GM12892 (cell line): Measurements from ENCODE around the gene ZNF280A.

Source experiments
- DNase-seq: peaks from one replicate; pipeline ENCODE4 v3.0.0; 2011; ENCODE audit not compliant: insufficient read length
- FAIRE-seq: peaks from 2 replicates; lab custom pipeline; 2011; peaks lifted over from hg19 to GRCh38; lab: Jason Lieb, UNC
- POLR2A ChIP-seq: IDR thresholded peaks from 2 replicates; pipeline ENCODE4 v1.6.1; 2011; ENCODE audit warnings: low read depth, low read length, control low read depth
- POLR2AphosphoS5 ChIP-seq: IDR thresholded peaks from 2 replicates; pipeline ENCODE4 v1.6.1; 2011; ENCODE audit warnings: low read depth, low read length, control low read depth
- TAF1 ChIP-seq: IDR thresholded peaks from 2 replicates; pipeline ENCODE4 v1.6.1; 2011; ENCODE audit warnings: low read depth, mild to moderate bottlenecking, control low read depth, low read length, borderline replicate concordance

Gene ZNF280A

DNA sequence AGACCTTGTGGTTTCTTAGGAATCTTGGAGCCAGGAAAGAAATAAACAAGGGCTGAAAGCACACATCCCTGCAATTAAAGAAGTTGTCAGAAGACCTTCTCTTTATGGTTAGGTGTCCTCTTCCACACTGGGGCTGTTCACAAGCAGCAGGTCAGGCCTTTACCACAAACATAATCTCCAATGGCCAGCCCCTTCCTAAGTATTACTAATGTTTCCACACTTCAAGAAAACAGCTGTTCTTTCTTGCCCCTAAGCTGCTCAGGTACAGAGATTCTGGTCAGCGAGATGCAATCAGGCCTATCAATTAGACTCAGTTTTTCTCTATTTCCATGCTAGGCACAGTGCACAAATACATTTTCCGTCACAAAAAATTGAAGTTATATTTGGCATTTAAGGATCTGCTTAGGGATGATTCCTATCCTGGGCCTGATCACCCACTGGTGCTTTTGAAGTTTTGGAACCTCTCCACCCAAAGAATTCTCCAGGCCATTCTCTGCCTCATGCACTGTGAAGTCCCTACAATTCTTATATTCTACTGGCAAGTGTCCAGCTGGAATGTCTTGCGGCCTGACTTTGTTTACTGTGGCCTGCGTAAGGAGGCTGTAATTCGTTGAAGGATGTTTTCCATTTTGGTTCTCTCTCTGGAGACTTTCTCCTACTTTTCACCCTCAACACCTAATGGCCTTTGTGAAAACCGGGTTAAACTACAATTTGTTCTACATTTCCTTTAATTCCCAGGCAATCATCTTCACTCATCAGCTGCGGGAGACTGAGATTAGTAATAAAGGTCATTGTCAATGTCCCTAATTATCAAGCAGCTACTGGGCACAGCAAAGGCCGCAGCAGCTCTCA is 33.9 kb upstream of the ZNF280A start:
- FAIRE-seq: no peak
- no peak for TF ChIP-seq POLR2AphosphoS5
- no peak for TF ChIP-seq POLR2A
- no peak for TF ChIP-seq TAF1
- DNase-seq: no peak

DNA sequence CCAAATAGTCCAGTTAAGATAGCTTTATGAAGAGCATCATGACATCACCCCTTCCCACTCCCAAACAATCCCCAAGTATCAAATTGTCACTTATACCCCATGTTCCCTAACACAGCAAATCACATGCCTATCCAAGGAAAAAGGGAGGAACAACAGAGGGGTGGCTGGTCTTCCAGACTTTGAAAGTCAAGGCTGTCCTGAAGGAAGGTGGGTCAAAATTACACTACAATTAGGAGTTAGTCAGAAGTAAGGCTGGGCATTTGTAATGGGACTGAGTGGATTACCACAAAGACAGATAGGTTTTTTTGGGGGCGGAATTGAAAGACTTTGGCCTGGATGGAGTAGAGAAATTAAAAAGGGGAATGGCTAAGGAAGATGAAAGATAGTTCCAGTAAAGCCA is 33.1 kb upstream of the ZNF280A start:
- DNase-seq: no peak
- TF ChIP-seq TAF1 (no peak), POLR2AphosphoS5 (no peak), POLR2A (no peak)
- no peak for FAIRE-seq

DNA sequence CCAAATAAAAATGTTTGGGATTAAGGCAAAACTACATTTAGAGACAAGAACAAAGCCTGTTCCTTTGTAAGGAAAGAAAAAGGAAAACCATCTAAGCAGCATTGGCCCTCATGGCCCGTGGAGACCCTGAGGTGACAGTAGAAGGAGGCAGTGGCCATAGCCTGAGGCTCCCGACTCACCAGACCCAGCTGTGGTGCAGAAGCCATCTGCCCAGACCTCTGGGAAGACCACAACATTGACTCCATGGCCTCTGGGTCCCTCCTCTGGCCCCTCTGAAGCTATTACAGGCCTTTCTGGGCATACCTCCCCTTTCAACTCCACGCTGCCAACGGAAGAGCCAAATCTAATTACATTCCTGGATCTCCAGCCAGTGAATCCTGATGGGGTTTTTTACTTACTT is 32.6 kb upstream of the ZNF280A start:
- TF ChIP-seq POLR2AphosphoS5: no peak
- TF ChIP-seq POLR2A: no peak
- TF ChIP-seq TAF1: no peak
- FAIRE-seq (no peak), DNase-seq (no peak)

DNA sequence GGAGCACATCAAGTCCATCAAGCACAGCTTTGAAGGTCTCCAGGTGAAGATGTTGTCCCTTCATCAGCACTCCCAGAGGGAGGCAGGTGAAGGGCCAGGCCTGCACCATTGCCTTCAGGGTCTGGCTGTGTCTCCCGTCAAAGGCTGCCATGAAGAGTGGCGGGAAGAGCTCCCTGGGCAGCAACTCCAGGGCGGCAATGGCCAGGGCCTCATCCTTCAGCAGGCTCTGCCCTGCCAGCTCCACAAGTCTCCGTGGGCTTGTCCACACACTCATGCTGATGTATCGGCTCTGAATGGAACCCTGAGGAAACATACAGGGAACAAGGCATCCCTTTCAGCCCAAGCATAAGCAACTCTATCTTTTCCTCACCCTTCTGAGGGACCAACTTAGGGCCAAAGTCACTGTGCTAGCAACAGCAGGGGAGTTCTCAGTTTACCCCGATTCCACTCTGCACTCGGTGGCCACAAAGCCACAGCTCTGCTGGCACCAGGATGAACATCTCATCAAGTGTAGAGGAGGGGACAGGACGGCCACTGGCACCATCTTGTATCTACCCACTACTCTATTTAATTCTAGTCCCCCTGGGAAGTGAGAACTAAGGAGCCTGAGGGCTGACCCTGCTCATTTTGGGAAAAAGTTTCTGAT is 30.8 kb upstream of the ZNF280A start:
- TF ChIP-seq POLR2A: no peak
- TF ChIP-seq POLR2AphosphoS5: no peak
- TF ChIP-seq TAF1: no peak
- no peak for FAIRE-seq

DNA sequence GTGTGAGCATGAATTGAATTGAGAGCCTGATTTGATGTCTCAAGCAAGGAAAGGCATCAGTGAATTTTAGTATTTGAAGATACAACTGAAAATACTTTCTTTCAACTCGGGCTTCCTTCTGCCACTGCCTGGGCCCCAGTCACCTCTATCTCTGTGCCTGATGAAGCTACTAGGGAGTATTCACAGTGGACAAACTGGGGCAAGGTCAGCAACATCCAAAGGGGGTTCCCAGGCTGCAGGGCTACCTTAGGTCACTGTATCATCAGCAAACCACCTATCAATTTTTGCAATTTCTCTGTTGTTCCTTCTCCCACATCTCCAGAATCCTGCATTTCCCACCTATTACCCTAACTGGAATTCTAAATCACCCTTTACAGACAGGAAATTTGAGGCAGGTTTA is 28.8 kb upstream of the ZNF280A start:
- no peak for TF ChIP-seq POLR2A
- no peak for TF ChIP-seq POLR2AphosphoS5
- no peak for TF ChIP-seq TAF1
- FAIRE-seq: no peak
- no peak for DNase-seq

More for the DNA sequence above, 30.8 kb upstream of the ZNF280A start:
- DNase-seq: no peak

DNA sequence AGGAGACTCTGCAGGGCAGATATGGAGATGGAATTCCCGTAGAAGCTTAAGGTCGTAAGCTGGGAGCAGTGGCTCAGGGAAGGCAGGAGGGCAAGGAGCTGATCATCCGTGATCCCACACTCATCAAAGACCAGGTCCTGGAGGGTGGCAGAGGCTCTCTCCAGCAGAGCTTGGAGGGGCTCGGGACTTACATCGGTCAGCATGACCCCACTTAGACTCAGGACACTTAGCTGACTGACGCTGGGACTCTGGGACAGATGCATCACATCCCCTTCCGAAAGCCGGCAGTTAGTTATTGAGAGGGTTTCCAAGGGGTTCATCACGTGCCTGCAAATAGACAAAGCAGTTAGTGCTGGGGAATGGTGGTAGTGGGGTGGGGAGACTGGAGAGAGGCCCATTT is 28.2 kb upstream of the ZNF280A start:
- DNase-seq: no peak
- no peak for TF ChIP-seq POLR2AphosphoS5
- no peak for TF ChIP-seq TAF1
- TF ChIP-seq POLR2A: no peak
- no peak for FAIRE-seq

DNA sequence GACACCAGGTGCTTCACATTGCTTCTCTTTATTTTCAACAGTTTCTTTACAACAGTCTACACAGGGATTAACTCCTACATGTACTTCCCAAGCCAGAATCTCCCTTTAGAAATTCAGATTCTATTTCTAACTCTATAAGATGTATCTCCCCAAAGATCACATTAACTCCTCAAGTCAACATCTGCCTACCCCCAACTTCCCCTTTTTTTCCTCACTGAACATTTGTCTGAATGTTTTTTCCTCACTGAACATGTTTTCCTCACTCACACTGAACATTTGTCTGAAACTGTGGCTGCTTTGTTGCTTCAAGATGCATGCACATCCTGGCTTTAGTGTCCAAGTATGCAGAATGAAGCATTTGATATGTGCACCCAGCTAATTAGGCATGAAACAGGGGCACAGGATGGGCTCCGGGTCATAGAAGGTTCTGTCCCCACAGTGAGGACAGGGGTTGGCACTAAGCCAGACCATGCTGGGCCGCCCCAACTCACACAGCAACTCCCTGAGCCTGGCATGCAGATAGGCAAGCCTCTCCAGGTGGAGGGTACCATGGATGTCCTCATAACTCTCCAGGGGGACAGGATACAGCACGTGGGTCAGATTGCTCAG is 27.7 kb upstream of the ZNF280A start:
- FAIRE-seq (no peak), DNase-seq (no peak)
- no peak for TF ChIP-seq POLR2AphosphoS5
- TF ChIP-seq TAF1: no peak
- TF ChIP-seq POLR2A: no peak

DNA sequence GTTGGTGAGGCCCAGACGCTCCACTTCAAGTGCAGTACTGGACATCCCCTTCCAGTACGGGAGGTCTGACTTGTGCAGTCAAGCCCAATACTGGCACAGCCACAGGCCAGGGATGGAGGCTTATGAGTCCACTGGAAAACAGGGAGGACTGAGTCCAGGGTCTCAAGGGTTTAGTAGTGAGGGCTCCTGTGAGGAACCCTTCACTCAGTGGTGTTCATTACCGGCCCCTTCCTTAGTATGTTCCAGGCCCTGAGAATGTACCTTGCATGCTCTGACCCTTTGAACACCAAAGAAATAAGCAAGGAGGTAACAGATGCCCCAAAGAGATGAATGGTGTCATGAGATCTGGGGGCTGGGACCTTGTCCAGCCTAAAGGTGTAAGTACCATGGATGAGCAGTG is 27.2 kb upstream of the ZNF280A start:
- DNase-seq (no peak), FAIRE-seq (no peak)
- TF ChIP-seq POLR2A: no peak
- TF ChIP-seq TAF1: no peak
- TF ChIP-seq POLR2AphosphoS5: no peak

DNA sequence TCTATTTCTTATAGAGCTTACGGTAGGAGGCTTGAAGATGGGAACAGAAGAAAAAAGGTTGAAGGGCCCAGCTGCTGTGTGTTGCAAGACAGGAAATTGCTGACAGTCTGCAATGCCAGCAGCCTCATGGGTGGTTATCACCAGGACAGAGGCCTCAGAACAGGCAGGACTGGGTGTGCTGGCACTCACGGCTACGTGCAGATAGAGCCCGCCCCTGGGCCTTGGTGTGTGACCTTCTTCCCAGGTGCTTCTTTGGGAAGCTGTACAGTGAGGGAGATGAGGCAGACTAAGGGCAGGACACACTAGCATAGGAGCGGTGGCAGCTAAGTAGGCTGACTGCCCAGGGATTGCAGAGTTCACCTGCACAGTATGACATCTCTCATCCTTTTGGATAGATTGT is 26.4 kb upstream of the ZNF280A start:
- DNase-seq (no peak), FAIRE-seq (no peak)
- no peak for TF ChIP-seq POLR2A
- TF ChIP-seq POLR2AphosphoS5: no peak
- no peak for TF ChIP-seq TAF1

DNA sequence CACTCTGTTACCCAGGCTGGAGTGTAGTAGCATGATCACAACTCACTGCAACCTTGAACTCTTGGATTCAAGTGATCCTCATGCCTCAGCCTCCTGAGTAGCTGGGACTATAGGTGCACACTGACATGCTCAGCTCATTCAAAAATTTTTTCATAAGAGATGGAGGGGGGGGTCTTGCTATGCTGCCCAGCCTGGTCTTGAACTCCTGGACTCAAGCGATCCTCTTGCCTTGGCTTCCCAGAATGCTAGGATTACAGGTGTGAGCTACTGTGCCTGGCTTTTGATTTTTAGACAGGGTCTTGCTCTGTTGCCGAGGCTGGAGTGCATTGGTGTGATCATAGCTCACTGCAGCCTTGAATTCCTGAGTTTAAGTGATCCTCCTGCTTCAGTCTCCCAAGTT is 25.0 kb upstream of the ZNF280A start:
- no peak for TF ChIP-seq TAF1
- TF ChIP-seq POLR2A: no peak
- TF ChIP-seq POLR2AphosphoS5: no peak
- DNase-seq (no peak), FAIRE-seq (no peak)

DNA sequence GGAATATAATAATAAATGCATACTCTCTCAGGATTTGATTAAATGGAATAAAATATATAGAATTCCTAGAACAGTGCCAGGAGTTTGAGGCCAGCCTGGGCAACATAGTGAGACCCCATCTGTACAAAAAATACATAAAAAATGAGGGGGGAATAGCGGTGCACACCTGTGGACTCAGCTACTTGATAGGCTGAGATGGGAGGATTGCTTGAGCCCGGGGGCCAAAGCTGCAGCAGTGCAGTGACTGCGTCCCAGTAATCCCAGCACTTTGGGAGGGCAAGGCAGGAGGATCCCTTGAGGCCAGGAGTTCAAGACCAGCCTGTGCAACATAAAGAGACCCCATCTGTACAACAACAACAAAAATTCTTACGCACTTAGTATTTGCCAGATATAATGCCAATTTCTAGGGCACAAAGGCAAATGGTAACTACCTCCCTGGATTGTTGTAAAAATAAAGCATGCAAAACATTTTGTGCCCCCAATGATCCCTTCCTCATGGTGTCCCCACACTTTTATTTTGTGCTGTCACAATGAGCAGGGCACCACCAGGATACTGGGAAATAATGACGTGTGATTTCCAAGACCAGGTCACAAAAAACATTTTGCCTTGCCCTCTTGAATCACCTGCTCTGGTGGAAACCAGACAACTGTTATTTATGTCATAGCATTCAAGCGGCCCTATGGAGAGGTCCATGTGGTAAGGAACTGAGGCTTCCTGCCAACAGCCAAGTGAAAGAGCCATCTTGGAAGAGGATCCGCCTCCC is 18.3 kb upstream of the ZNF280A start:
- FAIRE-seq (no peak), DNase-seq (no peak)
- no peak for TF ChIP-seq POLR2A
- no peak for TF ChIP-seq POLR2AphosphoS5
- no peak for TF ChIP-seq TAF1
